Stimulated activated naive B cell treated with anti-CD40 and anti-IgM and Interleukin-4, amounts not matched to agents 10 μg/mL and 1 μg/mL and 100 μg/mL, for 72 hours (primary cell): ENCODE measurements around the gene PSMD1.

Experiments
- ATAC-seq, 2 donors: fragments of 150-1000 bp; cut with Tn5 transposase; replicated peaks; 2 replicates each; pipeline ENCODE4 v1.10.0; 2021; ENCODE audit warnings: moderate library complexity in 1 of 2
- DNase-seq: peaks from one replicate; pipeline ENCODE4 v3.0.0; 2021
- H3K27ac Mint-ChIP-seq: one replicate; pipeline ENCODE4 v1.8.0; 2022; ENCODE audit warnings: mild to moderate bottlenecking, mixed read lengths
- H3K27me3 Mint-ChIP-seq, 2 donors: one replicate each; pipeline ENCODE4 v1.8.0; 2022; ENCODE audit warnings: mixed read lengths in 2 of 2
- H3K36me3 Mint-ChIP-seq, 2 donors: one replicate each; pipeline ENCODE4 v1.8.0; 2022; ENCODE audit warnings: mixed read lengths in 2 of 2, mild to moderate bottlenecking in 1 of 2
- H3K4me1 Mint-ChIP-seq, 2 donors: one replicate each; pipeline ENCODE4 v1.8.0; 2022; ENCODE audit warnings: mixed read lengths in 2 of 2, mild to moderate bottlenecking in 1 of 2
- H3K4me3 Mint-ChIP-seq, 2 donors: one replicate each; pipeline ENCODE4 v1.8.0; 2022; ENCODE audit warnings: mild to moderate bottlenecking in 2 of 2, mixed read lengths in 2 of 2, moderate library complexity in 1 of 2
- H3K9me3 Mint-ChIP-seq, 2 donors: one replicate each; pipeline ENCODE4 v1.8.0; 2022; ENCODE audit warnings: mixed read lengths in 2 of 2, mild to moderate bottlenecking in 1 of 2

The PSMD1 gene

DNA sequence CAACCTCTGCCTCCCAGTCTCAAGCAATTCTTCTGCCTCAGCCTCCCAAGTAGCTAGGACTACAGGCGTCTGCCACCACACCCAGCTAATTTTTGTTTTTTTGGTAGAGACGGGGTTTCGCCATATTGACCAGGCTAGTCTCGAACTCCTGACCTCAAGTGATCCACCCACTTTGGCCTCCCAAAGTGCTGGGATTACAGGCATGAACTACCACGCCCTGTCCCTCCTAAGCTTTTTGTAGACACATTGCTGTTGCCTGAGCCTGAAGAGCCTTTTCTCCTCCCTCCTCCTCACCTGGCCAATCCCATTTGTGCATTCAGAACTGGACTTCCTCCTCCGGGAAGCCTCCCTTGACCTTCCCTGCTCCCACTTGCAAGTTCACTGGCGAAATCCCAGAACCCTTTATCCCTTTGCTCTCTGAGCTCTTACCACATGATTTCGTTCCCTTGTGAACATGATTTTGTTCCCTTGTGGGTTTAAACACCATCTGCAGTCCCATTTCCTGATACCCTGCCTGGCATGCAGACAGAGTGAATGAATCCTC lies 16.8 kb upstream of the PSMD1 start:
- ATAC-seq (no peak), DNase-seq (no peak)
- peaks cover 4 to 10% of the 10 kb centered on the region in 2 donors for H3K4me1 Mint-ChIP-seq
- no peaks in the 10 kb centered on the region for H3K9me3 Mint-ChIP-seq
- H3K36me3 Mint-ChIP-seq: no peaks in the 10 kb centered on the region
- H3K27ac Mint-ChIP-seq: no peak overlapping the region
- H3K27me3 Mint-ChIP-seq: peaks cover 41 to 58% of the 10 kb centered on the region in 2 donors
- no peak overlapping the region for H3K4me3 Mint-ChIP-seq

DNA sequence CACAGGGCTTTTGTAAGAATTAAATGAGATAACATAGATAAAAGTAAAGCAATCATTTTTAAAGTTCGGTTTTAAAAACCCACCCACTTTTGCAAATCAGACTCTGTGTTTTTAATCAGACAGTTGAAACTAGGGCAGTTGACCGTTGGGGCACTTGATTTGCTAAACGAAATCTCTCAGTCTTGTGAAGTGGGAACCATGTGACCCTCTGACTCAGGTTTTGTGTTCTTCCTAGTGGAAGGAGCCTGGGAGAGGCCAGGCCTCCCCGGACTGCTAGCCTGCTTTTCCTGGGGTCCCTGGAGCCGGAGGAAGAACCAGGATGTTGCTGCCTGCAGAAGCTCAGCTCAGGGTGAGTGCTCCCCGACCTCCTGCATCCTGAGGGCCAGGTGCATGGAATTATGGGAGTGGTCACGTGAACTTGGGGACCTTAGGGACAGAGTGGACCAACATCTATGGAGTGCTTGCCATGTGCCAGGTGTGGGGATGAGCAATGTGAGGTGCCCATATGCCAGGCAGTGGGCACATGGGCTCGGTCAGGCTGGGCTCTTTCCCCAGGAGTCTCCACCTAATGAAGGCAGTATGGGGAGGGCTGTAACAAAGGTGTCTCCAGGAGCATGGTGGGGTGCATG lies 15.5 kb upstream of the PSMD1 start:
- Mint-ChIP-seq H3K27me3 (peaks cover 36 to 49% of the 10 kb centered on the region in 2 donors), H3K9me3 (no peaks in the 10 kb centered on the region), H3K4me3 (no peak overlapping the region), H3K27ac (no peak overlapping the region), H3K36me3 (no peaks in the 10 kb centered on the region), H3K4me1 (peaks cover 4 to 5% of the 10 kb centered on the region in 2 donors)
- no peak for ATAC-seq
- DNase-seq: no peak

DNA sequence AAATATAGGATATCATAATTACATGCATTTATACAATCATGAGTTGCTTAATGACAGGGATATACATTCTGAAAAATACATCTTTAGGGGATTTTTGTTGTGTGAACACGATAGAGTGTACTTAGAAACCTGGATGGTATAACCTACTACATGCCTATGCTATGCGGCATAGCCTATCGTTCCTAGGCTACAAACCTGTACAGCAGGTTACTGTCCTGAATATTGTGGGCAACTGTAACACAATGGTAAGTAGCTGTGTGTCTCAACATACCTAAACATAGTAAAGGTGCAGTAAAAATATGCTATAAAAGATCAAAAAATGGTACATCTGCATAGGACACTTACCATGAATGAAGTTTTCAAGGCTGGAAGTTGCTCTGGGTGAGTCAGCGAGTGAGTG lies 12.9 kb upstream of the PSMD1 start:
- H3K27me3 Mint-ChIP-seq: peaks cover 22 to 37% of the 10 kb centered on the region in 2 donors
- DNase-seq (no peak), ATAC-seq (no peak)
- no peaks in the 10 kb centered on the region for H3K9me3 Mint-ChIP-seq
- no peaks in the 10 kb centered on the region for H3K36me3 Mint-ChIP-seq
- no peak overlapping the region for H3K27ac Mint-ChIP-seq
- H3K4me3 Mint-ChIP-seq: no peak overlapping the region
- H3K4me1 Mint-ChIP-seq: no peaks in the 10 kb centered on the region

DNA sequence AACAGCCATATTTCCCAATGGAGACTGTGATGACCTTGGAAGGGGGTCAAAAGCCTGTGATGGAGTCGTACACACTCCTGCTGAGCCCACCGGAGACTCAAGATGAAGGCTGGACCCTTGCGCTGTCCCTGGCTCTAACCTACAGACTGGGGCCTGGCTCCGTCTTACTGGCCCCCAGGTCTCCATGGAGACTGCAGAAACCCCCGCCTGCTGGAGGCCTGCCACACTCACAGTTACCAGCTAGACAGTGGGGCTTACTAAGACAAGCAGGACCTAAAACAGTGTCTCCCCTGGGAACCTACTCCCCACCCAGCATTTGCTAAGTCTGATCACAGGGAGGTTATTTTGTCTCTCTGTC lies 9.8 kb upstream of the PSMD1 start:
- H3K27me3 Mint-ChIP-seq: peaks cover 6 to 16% of the 10 kb centered on the region in 2 donors

DNA sequence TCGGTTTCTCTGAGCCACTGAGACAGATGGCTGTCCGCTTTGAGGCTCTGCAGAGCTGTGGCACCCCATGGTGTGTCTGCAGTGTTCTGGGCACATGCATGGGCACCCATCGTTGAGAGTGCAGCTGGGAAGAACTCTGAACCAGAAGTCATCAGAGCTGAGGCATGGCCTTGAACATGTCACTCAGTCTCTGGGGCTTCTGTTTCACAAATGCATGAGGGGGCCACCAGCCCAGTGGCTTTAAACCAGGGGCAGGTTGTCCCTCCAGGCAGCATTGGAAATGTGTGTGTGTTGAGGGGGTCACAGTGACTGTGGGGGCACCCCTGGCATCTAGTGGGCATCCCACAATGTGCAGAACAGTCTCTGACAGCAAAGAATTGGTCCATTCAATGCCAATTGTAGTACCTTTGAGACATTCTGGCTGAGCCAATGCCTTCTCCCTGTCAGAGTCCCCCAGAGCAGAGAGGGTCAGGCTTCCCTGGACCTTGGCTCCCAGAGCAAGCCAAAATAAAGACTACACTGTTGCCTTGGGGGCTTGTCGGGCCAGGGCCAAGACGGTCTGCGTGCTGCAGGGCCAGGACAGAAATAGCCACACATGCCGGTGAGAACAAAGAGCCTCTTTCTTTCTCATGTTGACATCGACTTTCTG lies 9.3 kb upstream of the PSMD1 start:
- Mint-ChIP-seq H3K27ac (no peak overlapping the region), H3K4me3 (no peak overlapping the region), H3K9me3 (no peaks in the 10 kb centered on the region), H3K4me1 (peaks cover 1 to 3% of the 10 kb centered on the region in 2 donors), H3K27me3 (peaks cover 4 to 13% of the 10 kb centered on the region in 2 donors), H3K36me3 (no peaks in the 10 kb centered on the region)
- DNase-seq (no peak), ATAC-seq (no peak)

More for the DNA sequence above, 9.8 kb upstream of the PSMD1 start:
- no peaks in the 10 kb centered on the region for H3K4me1 Mint-ChIP-seq
- no peak overlapping the region for H3K27ac Mint-ChIP-seq
- DNase-seq (no peak), ATAC-seq (no peak)
- H3K9me3 Mint-ChIP-seq: no peaks in the 10 kb centered on the region
- H3K4me3 Mint-ChIP-seq: no peak overlapping the region
- H3K36me3 Mint-ChIP-seq: no peaks in the 10 kb centered on the region

DNA sequence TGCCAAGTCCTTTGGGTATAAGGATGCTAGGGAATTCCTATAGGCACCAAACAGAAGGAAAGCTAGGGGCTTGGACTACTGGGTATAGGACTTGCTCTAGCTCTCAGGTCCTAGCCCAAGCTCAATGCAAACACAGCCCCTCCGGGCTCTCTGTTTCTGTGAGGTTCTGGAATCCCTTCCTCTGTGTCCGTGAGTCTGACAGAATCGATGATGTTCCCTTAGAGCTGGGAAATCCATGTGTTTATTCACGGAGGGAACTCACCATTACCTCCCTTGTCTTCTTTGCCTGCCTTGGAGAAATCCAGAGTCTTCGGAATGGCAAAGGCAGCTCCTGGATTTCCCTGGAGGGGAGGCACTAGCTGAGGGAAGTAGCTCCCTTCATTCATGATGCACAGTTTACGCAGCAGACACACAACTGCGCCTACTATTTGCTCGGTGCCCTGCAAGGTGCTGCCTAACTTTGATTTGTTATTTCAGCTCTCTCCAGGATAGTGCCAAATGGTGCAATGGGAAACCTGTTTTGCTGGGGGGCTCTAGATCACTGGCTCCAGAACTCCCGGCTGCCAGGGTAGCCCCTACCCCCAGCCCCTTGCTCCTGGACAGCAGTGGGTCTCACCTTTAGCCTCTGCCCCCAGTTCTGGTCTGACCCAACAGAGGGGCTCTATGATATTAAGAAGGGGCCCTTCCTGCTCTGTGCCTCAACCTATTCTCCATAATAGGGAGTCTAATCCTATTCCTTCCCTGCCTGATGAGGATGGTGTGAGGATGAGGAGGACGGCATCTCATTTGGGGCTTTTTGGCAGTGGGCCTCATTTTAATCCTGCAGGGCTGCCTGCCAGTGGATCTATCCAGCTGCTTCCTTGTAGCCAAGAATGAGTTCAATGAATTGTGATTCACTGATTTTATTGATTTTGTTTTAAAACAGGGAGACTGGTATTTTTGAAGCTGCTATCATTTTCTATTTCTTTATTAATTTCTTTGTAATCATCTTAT lies 8.4 kb upstream of the PSMD1 start:
- Mint-ChIP-seq H3K4me3 (no peak overlapping the region), H3K27ac (no peak overlapping the region), H3K36me3 (no peaks in the 10 kb centered on the region), H3K9me3 (no peaks in the 10 kb centered on the region), H3K4me1 (peaks cover 5 to 12% of the 10 kb centered on the region in 2 donors), H3K27me3 (peaks cover 4 to 20% of the 10 kb centered on the region in 2 donors)
- DNase-seq (no peak), ATAC-seq (no peak)

DNA sequence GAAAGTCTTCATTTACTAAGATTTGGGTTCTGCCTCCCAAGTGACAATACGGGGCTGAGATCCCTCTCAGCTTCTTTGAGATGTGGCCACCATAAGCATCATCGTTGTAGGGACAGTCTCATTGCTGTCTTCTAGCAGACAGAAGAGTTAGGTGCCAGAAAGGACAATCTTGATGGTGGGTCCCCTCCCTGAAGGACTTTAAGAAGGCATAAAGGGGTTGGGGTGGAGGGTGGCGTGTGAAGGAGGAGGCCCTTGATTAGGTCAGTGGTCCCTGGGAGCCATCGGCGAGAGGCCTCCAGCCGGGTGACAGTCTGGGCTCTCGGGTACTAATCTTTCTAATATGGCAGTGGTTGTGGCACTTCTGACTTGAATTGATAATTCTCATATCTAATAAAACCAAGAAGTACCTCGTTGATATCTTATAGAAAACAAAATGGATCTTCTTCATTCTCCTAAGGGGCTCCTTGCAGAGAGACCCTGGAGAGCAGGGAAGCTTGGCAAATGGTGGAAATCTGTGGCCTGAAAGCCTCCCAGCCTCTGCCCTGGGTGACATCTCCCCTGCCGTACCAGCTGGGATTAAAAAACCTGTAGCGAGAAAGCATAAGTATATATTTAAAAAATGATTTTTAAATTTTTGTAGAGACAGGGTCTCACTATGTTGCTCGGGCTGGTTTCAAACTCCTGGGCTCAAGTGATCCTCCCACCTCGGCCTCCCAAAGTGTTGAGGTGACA lies 7.2 kb upstream of the PSMD1 start:
- no peaks in the 10 kb centered on the region for H3K9me3 Mint-ChIP-seq
- H3K36me3 Mint-ChIP-seq: no peaks in the 10 kb centered on the region
- peaks cover 12 to 17% of the 10 kb centered on the region in 2 donors for H3K4me1 Mint-ChIP-seq
- no peak overlapping the region for H3K4me3 Mint-ChIP-seq
- H3K27ac Mint-ChIP-seq: no peak overlapping the region
- ATAC-seq (no peak), DNase-seq (no peak)
- peaks cover 15 to 31% of the 10 kb centered on the region in 2 donors for H3K27me3 Mint-ChIP-seq

DNA sequence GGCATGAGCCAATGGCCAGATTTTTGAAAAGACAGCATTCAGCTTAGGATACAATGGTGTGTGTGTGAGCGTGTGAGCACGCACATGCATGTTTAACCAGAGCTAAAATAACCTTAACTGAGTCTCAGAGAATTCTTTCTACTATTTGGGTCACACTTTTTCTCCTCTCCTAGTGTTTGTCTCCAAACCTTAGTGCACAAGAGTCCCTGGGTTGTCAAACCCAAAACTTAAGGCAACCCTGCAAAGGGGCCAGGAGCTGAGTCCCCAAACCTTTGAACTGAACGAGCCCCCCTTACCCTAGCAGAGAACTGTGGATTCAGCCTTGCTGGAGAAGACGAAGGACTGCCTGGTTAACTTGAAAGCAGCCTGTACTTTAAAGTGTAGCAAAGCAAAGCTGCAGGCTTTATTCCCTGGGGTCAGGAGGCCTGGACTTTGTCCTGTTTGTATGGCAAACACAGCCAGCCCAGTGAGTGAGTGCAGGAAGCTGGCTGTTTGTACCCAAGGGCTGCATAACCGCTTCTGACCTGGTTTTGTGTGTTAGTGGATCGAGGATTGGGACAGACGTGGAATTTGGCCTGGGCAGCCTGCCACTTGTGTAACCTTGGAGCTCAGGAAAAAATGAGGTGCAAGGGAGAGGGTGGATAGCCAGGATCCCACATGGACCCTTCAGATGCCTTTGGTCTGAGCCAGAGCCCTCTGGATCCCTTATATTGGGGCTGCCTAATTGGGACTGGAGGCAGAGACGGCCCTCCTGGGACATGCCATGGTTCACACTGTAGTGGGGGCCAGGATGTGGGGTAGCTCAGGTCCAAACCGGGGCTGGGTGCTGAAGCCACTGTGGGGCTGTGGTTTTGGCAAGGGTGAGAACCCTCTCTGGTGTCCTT lies 6.4 kb upstream of the PSMD1 start:
- peaks cover 12 to 17% of the 10 kb centered on the region in 2 donors for H3K4me1 Mint-ChIP-seq
- no peak overlapping the region for H3K27ac Mint-ChIP-seq
- no peak for DNase-seq
- no peaks in the 10 kb centered on the region for H3K9me3 Mint-ChIP-seq
- H3K4me3 Mint-ChIP-seq: no peak overlapping the region
- peaks cover 15 to 31% of the 10 kb centered on the region in 2 donors for H3K27me3 Mint-ChIP-seq
- H3K36me3 Mint-ChIP-seq: no peaks in the 10 kb centered on the region
- ATAC-seq: no peak

DNA sequence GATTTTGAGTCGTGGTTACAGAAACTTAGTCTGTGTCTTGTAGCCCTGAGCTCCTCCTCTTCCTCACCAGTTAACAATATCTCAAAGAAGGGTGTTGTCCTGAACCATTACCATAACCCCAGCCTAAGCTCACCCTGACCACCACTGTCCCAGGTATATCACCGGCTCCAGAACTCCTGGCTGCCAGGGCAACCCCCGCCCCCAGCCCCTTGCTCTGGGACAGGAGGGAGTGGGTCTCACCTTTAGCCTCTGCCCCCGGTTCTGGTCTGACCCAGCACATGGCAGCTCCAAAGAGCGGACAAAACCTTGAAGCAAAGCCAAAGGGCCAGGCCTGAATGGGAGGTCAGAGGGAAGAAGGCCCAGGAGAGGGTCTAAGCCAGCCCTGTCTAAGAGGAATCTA lies 5.6 kb upstream of the PSMD1 start:
- H3K9me3 Mint-ChIP-seq: no peaks in the 10 kb centered on the region
- H3K27me3 Mint-ChIP-seq: peaks cover 15 to 31% of the 10 kb centered on the region in 2 donors
- H3K36me3 Mint-ChIP-seq: no peaks in the 10 kb centered on the region
- H3K27ac Mint-ChIP-seq: no peak overlapping the region
- H3K4me1 Mint-ChIP-seq: peaks cover 12 to 17% of the 10 kb centered on the region in 2 donors
- no peak overlapping the region for H3K4me3 Mint-ChIP-seq
- DNase-seq: no peak
- no peak for ATAC-seq

DNA sequence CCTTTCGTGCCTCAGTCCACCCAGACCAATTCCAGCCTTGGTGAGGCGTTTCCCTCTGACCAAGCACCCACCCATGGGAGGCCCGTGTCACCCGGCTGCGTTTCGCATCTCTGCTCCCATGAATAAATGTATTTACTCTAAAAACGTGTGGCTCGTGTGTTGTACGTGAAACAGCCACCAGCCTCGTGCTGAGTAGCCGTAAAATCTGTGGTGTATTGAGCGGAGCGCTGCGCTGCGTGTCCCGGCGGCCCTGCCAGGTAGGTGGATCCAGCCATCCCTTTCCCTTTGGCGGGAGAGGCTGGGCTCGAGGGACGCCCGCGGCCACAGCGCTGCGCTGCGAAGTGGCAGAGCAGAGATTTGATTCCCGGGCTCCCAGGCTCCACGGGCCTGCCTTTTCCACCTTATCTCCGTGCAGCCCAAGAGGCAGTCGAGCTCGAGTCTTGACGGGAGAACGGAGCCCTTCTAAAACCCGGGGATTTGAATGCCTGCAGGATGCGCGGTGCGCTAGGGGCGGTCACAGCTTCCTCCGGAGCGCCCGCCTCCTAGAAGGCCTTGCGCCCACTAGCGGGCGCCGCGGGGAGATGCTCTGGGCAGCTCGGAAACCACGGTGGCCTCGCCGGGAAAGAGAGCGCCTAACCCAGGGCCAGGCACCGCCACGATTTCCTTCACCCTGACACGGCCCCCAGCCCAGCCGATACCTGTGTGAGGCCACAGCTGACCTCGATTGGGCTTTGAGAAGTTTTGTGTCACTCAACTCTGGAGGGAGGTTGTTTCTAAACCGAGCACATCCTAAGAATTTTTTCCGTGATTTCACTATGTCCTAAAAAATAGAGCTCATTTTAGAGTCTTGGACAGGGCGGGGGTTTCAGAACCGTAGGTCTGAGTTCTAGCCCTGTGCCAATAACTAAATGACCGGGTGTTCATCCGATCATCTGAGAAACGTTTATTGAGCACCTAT lies 3.9 kb upstream of the PSMD1 start:
- Mint-ChIP-seq H3K4me3 (peak overlapping the region; percentile 92), H3K9me3 (no peaks in the 10 kb centered on the region), H3K27ac (peak overlapping the region; percentile 81), H3K27me3 (peaks cover 15 to 23% of the 10 kb centered on the region in 2 donors), H3K4me1 (peaks cover 14 to 20% of the 10 kb centered on the region in 2 donors), H3K36me3 (no peaks in the 10 kb centered on the region)
- ATAC-seq (peak; percentile 79 to 85), DNase-seq (peak; percentile 77)

DNA sequence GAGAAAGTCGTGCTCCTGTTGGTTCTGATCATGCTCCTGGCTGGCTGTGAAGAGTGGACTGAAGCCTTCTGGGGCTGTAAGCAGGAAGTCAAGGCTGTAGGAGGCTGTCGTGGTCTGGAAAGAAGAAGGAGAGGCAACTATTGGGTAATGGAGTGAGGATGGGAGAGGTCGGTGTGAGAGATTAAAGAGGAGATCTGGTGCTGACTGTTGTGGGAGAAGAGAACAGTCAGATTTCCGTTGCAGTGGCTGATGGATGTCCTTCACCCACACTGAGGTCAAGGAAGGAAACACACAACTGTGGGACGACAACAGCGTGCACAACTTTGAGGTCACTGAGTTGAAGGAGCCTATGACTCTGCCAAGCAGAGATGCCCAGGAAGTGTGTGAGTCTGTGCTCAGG lies 2.8 kb upstream of the PSMD1 start:
- DNase-seq: no peak
- no peak overlapping the region for H3K27ac Mint-ChIP-seq
- ATAC-seq: no peak
- H3K27me3 Mint-ChIP-seq: peaks cover 15 to 23% of the 10 kb centered on the region in 2 donors
- H3K4me1 Mint-ChIP-seq: peaks cover 21 to 31% of the 10 kb centered on the region in 2 donors
- peaks cover 3 to 4% of the 10 kb centered on the region in 2 donors for H3K36me3 Mint-ChIP-seq
- H3K9me3 Mint-ChIP-seq: no peaks in the 10 kb centered on the region
- H3K4me3 Mint-ChIP-seq: no peak overlapping the region

DNA sequence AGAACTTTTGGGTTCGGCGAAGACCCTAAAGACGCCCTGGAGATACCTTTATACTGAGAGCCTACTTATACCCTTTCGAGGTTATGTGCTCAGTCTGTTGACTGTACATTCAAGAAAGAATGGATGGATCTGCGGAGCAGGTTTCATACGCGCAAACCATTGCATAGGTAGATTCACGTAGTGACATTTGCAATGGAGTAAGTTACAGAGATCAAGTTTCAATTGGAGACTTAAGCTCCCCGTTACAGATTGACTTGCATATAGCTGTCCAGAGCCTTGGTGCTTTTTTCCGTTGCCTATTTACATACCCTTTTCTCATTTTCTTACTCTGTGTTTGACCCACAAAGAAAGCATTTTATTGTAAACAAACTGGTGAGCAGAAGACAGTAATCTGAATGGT lies 923 bp downstream of the PSMD1 start:
- Mint-ChIP-seq H3K9me3 (no peaks in the 10 kb centered on the region), H3K27me3 (peaks cover 11 to 17% of the 10 kb centered on the region in 2 donors), H3K4me1 (peaks cover 24 to 51% of the 10 kb centered on the region in 2 donors), H3K36me3 (peaks cover 15 to 16% of the 10 kb centered on the region in 2 donors), H3K4me3 (peak overlapping the region; percentile 92 to 99), H3K27ac (peak overlapping the region; percentile 100)
- no peak for DNase-seq
- ATAC-seq: no peak
